Measurements from ENCODE around the gene EPHA5. TPM values are rescaled to one million over a fixed set of nuclear protein-coding genes. Genes with fewer than 3 reads are reported as not detected.

The EPHA5 gene
- total RNA-seq, 1 experiment from 2014 or later, result 2.0 TPM

DNA sequence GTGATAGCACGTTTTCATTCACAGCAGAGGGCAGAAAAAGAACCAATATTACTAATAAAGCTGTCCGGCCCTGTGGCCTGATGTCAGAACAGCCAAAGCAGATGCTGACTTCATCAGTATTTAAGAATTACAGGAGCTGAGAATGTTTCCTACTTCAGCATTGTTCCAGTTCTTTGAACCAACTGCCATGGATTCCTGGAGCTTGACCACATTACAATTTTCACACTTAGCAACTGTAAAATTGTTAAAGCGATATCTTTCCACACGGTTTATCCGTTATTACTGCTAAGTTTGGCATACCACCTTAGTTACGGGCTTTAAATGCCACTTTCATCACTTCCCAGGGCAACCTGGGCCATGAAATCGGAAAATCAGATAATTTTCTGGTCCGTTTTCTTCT lies 118.2 kb downstream of the EPHA5 start:
- H2AFZ ChIP-seq (ENCODE audit: low read length), result 0 out of 2 replicates have a peak overlapping the region, but pooled peaks have one; percentile 41
- H3K4me1 ChIP-seq (ENCODE audit: insufficient read depth, low read length), result no peaks in the 10 kb centered on the region
- POLR2A ChIA-PET (ENCODE audit: unreplicated experiment), result no interaction called here
- DNase-seq (no peak), ATAC-seq (no peak)
- no peaks in the 10 kb centered on the region for H4K20me1 ChIP-seq (ENCODE audit: low read length)
- H3K9ac ChIP-seq (ENCODE audit: low read length), result no peak overlapping the region
- H3K79me2 ChIP-seq (ENCODE audit: low read length), result no peaks in the 10 kb centered on the region
- no peak overlapping the region for H3K4me2 ChIP-seq (ENCODE audit: low read length)
- BruUV-seq (replicated peaks), result no TSS peak
- H3K4me3 ChIP-seq (ENCODE audit: low read length), result no peak overlapping the region
- no peak for TF ChIP-seq CTCF (conservative IDR thresholded peaks at IDR 0.05; ENCODE audit: low read depth, low read length)
- TF ChIP-seq EZH2 (IDR thresholded peaks at IDR 0.05; ENCODE audit: low read length, unreplicated experiment), result no peak
- TF ChIP-seq EZH2phosphoT487 (IDR thresholded peaks at IDR 0.05; ENCODE audit: borderline replicate concordance, low read length), result no peak
- intact Hi-C loops (cut with micrococcal nuclease), result no loop called here
- H3K36me3 ChIP-seq (ENCODE audit: low read depth, low read length), result no peaks in the 10 kb centered on the region
- no peaks in the 10 kb centered on the region for H3K27me3 ChIP-seq (ENCODE audit: low read length)
- no peaks in the 10 kb centered on the region for H3K9me3 ChIP-seq (ENCODE audit: low read length)
- H3K27ac ChIP-seq (ENCODE audit: low read length), result no peak overlapping the region
- H3K9me2 ChIP-seq (replicated peaks; ENCODE audit: low read length), result no peaks in the 10 kb centered on the region
- H3F3A ChIP-seq (ENCODE audit: low read length, unreplicated experiment), result no peaks in the 10 kb centered on the region
- CTCF ChIA-PET, result no interaction called here

DNA sequence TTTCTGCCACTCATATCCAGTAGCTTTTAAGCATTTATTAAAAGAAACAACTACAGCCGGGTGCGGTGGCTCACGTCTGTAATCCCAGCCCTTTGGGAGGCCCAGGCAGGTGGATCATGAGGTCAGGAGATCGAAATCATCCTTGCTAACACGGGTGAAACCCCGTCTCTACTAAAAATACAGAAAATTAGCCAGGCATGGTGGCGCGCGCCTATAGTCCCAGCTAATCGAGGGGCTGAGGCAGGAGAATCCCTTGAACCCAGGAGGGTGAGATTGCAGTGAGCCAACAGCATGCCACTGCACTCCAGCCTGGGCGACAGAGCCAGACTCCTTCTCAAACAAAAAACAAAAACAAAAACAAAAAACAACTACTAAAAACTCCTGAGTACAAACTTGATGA lies 119.8 kb downstream of the EPHA5 start:
- no peak overlapping the region for H3K9ac ChIP-seq (ENCODE audit: low read length)
- no peak overlapping the region for H3K27ac ChIP-seq (ENCODE audit: low read length)
- H3F3A ChIP-seq (ENCODE audit: low read length, unreplicated experiment), result no peaks in the 10 kb centered on the region
- H3K36me3 ChIP-seq (ENCODE audit: low read depth, low read length), result no peaks in the 10 kb centered on the region
- ChIA-PET CTCF (no interaction called here), POLR2A (ENCODE audit: unreplicated experiment) (no interaction called here)
- H3K79me2 ChIP-seq (ENCODE audit: low read length), result no peaks in the 10 kb centered on the region
- no peak overlapping the region for H2AFZ ChIP-seq (ENCODE audit: low read length)
- BruUV-seq (replicated peaks), result no TSS peak
- no peak overlapping the region for H3K4me2 ChIP-seq (ENCODE audit: low read length)
- H3K4me1 ChIP-seq (ENCODE audit: insufficient read depth, low read length), result no peaks in the 10 kb centered on the region
- no peak overlapping the region for H3K4me3 ChIP-seq (ENCODE audit: low read length)
- H3K27me3 ChIP-seq (ENCODE audit: low read length), result no peaks in the 10 kb centered on the region
- no peaks in the 10 kb centered on the region for H3K9me3 ChIP-seq (ENCODE audit: low read length)
- no peaks in the 10 kb centered on the region for H3K9me2 ChIP-seq (replicated peaks; ENCODE audit: low read length)
- no peak for TF ChIP-seq EZH2 (IDR thresholded peaks at IDR 0.05; ENCODE audit: low read length, unreplicated experiment)
- TF ChIP-seq EZH2phosphoT487 (IDR thresholded peaks at IDR 0.05; ENCODE audit: borderline replicate concordance, low read length), result no peak
- TF ChIP-seq CTCF (conservative IDR thresholded peaks at IDR 0.05; ENCODE audit: low read depth, low read length), result no peak
- no peak for ATAC-seq
- H4K20me1 ChIP-seq (ENCODE audit: low read length), result no peaks in the 10 kb centered on the region
- DNase-seq, result no peak
- intact Hi-C loops (cut with micrococcal nuclease), result no loop called here

DNA sequence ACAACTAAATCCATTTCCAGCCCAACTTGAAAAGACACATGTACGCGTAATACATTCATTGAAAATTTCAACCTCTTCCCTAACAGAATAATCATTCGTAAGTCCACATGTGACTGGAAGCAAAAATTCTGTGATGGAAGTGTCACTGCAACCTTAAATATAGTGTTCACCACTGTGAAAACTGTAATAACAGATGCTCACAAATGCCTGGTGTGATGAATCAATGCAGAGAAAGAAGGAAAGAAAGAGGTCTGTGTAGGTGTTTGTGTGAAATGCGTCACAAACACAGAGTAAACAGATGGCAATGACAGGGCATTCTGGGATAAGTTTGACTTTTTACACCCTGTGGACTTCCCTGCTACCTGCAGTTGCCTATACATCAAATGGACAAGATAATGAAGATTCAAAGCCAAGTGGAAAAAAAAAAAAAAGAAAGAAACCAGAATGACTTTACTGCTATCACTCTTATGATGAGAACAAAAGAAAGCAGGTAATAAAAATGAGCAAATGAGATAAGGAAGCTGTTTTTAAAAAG lies 123.3 kb downstream of the EPHA5 start:
- Histone ChIP-seq H3K79me2 (ENCODE audit: low read length) (no peaks in the 10 kb centered on the region), H3K27me3 (ENCODE audit: low read length) (no peaks in the 10 kb centered on the region), H3K9me2 (replicated peaks; ENCODE audit: low read length) (no peaks in the 10 kb centered on the region), H3K4me1 (ENCODE audit: insufficient read depth, low read length) (no peaks in the 10 kb centered on the region), H3K4me2 (ENCODE audit: low read length) (no peak overlapping the region), H3K9me3 (ENCODE audit: low read length) (no peaks in the 10 kb centered on the region), H3K4me3 (ENCODE audit: low read length) (no peak overlapping the region), H3K9ac (ENCODE audit: low read length) (no peak overlapping the region), H4K20me1 (ENCODE audit: low read length) (no peaks in the 10 kb centered on the region), H2AFZ (ENCODE audit: low read length) (no peak overlapping the region), H3F3A (ENCODE audit: low read length, unreplicated experiment) (no peaks in the 10 kb centered on the region), H3K36me3 (ENCODE audit: low read depth, low read length) (no peaks in the 10 kb centered on the region), H3K27ac (ENCODE audit: low read length) (no peak overlapping the region)
- ATAC-seq (no peak), DNase-seq (no peak)
- ChIA-PET POLR2A (ENCODE audit: unreplicated experiment) (no interaction called here), CTCF (no interaction called here)
- intact Hi-C loops (cut with micrococcal nuclease), result no loop called here
- TF ChIP-seq CTCF (conservative IDR thresholded peaks at IDR 0.05; ENCODE audit: low read depth, low read length), result no peak
- no peak for TF ChIP-seq EZH2 (IDR thresholded peaks at IDR 0.05; ENCODE audit: low read length, unreplicated experiment)
- no peak for TF ChIP-seq EZH2phosphoT487 (IDR thresholded peaks at IDR 0.05; ENCODE audit: borderline replicate concordance, low read length)
- no TSS peak for BruUV-seq (replicated peaks)

Measured in PC-3 (cell line).